Measurements from ENCODE around the gene SNX25.

DNA sequence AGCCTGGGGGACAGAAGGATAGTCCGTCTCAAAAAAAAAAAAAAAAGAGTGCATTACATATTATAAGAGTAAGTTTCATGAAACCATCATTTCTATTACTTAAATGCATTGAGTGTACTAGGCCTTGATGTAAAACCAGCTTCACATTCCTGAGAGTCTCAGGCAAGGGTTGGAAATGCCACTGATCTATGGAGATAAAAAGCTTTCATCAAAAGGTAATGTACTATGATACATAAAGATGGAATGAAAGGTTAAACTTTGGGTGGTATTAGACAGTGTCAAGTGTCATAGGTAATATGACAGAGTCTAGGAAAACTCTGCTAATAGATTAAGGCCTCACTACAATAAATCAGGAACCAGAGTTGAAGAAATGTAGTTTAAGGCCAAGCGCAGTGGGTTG, 13.0 kb upstream of the SNX25 start:
- TF ChIP-seq POLR2AphosphoS5 (IDR thresholded peaks at IDR 0.05; ENCODE audit: low read depth, low read length), result no peak
- TF ChIP-seq, protein P1, sequence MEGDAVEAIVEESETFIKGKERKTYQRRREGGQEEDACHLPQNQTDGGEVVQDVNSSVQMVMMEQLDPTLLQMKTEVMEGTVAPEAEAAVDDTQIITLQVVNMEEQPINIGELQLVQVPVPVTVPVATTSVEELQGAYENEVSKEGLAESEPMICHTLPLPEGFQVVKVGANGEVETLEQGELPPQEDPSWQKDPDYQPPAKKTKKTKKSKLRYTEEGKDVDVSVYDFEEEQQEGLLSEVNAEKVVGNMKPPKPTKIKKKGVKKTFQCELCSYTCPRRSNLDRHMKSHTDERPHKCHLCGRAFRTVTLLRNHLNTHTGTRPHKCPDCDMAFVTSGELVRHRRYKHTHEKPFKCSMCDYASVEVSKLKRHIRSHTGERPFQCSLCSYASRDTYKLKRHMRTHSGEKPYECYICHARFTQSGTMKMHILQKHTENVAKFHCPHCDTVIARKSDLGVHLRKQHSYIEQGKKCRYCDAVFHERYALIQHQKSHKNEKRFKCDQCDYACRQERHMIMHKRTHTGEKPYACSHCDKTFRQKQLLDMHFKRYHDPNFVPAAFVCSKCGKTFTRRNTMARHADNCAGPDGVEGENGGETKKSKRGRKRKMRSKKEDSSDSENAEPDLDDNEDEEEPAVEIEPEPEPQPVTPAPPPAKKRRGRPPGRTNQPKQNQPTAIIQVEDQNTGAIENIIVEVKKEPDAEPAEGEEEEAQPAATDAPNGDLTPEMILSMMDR (IDR thresholded peaks at IDR 0.05), result no peak
